MM.1S (cell line): ENCODE results near the gene PLAAT2.

Experiments used
- DNase-seq: peaks from one replicate; pipeline ENCODE4 v3.0.0-alpha.2; 2015
- H2AFZ ChIP-seq: fragments of 300-600 bp; sonication (generic); 2 replicates; pipeline ENCODE4 v1.6.0; 2016; ENCODE audit warnings: antibody characterized with exemption, low read length
- H3F3A ChIP-seq: fragments of 300-600 bp; sonication (generic); 2 replicates; pipeline ENCODE4 v1.6.1; 2016; ENCODE audit warnings: mild to moderate bottlenecking, antibody characterized with exemption, low read length, moderate library complexity, mixed read lengths; ENCODE audit not compliant: insufficient read depth
- H3K27ac ChIP-seq: fragments of 300-600 bp; sonication (generic); 2 replicates; pipeline ENCODE4 v1.5.1; 2016; ENCODE audit warnings: mild to moderate bottlenecking, low read length
- H3K27me3 ChIP-seq: fragments of 300-600 bp; sonication (generic); replicated peaks from 2 replicates; pipeline ENCODE4 v1.6.0; 2016; ENCODE audit warnings: low read length; ENCODE audit not compliant: insufficient read depth
- H3K36me3 ChIP-seq: fragments of 300-600 bp; sonication (generic); replicated peaks from 2 replicates; pipeline ENCODE4 v1.6.1; 2016; ENCODE audit warnings: mild to moderate bottlenecking, low read length, mixed read lengths; ENCODE audit not compliant: insufficient read depth
- H3K4me1 ChIP-seq: fragments of 300-600 bp; sonication (generic); 2 replicates; pipeline ENCODE4 v1.6.1; 2016; ENCODE audit warnings: low read length, mixed read lengths
- H3K4me2 ChIP-seq: fragments of 300-600 bp; sonication (generic); 2 replicates; pipeline ENCODE4 v1.6.0; 2016; ENCODE audit warnings: low read depth, low read length
- H3K4me3 ChIP-seq: fragments of 300-600 bp; sonication (generic); 2 replicates; pipeline ENCODE4 v1.5.1; 2016; ENCODE audit warnings: low read length, mixed read lengths
- H3K79me2 ChIP-seq: fragments of 300-600 bp; sonication (generic); 2 replicates; pipeline ENCODE4 v1.6.1; 2016; ENCODE audit warnings: mixed run types, low read length, mixed read lengths
- H3K9ac ChIP-seq: fragments of 300-600 bp; sonication (generic); 2 replicates; pipeline ENCODE4 v1.6.1; 2016; ENCODE audit warnings: low read length, mixed read lengths
- H3K9me2 ChIP-seq: fragments of 300-600 bp; sonication (generic); replicated peaks from 2 replicates; pipeline ENCODE4 v1.6.1; 2016; ENCODE audit warnings: mild to moderate bottlenecking, low read length, mixed read lengths; ENCODE audit not compliant: insufficient read depth
- H3K9me3 ChIP-seq: fragments of 300-600 bp; sonication (generic); replicated peaks from 2 replicates; pipeline ENCODE4 v1.6.1; 2016; ENCODE audit warnings: mild to moderate bottlenecking, low read length, mixed read lengths; ENCODE audit not compliant: insufficient read depth
- H4K20me1 ChIP-seq: fragments of 300-600 bp; sonication (generic); 2 replicates; pipeline ENCODE4 v1.6.1; 2016; ENCODE audit warnings: mild to moderate bottlenecking, low read length, moderate library complexity, mixed read lengths; ENCODE audit not compliant: insufficient read depth
- EZH2 ChIP-seq: fragments of 300-600 bp; sonication (generic); optimal IDR thresholded peaks from 2 replicates; pipeline ENCODE3; 2017; ENCODE audit warnings: low read depth, mild to moderate bottlenecking, antibody characterized with exemption, low read length, mixed read lengths
- EZH2phosphoT487 ChIP-seq: fragments of 300-600 bp; sonication (generic); IDR thresholded peaks from 2 replicates; pipeline ENCODE4 v1.6.1; 2018; ENCODE audit warnings: antibody characterized with exemption, low read length
- TF ChIP-seq, protein P1 (sequence below): fragments of 300-600 bp; sonication (generic); IDR thresholded peaks from 2 replicates; pipeline ENCODE4 v1.5.1; 2016; ENCODE audit warnings: antibody characterized with exemption, low read length, mixed read lengths

PLAAT2 gene

DNA sequence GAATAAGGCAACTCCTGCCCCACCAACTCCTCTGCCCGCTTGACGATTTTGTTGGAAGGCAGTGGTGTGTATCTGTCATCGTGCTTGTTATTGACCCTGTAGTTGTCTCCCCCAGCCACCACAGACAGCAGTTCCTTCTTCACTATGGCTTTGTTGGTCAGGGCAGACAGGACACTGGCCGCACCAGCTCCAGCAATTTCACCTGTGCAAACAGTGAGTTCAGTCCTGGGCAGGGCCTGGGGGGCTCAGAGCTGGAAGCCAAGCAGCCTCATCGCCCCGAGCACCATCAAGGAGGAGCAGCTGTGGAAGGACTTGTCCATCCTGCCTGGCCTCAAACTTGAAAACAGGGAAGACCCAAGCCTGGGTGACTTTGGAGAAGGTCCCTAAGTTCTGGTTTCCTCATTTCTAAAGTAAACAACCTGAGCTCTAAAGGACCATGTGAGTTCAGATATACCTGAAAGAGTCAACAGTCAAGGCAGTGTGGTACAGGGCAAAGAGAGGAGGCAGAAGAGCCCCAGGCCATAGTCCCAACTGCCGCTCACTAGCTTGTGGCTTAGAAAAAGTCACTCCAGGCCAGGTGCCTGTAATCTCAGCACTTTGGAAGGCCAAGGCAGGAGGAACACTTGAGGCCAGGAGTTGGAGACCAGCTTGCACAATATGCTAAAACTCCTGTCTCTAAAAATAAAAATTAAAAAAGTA lies 4.6 kb downstream of the PLAAT2 start:
- no peaks in the 10 kb centered on the region for H3K79me2 ChIP-seq
- no peak for TF ChIP-seq EZH2
- TF ChIP-seq, protein P1, sequence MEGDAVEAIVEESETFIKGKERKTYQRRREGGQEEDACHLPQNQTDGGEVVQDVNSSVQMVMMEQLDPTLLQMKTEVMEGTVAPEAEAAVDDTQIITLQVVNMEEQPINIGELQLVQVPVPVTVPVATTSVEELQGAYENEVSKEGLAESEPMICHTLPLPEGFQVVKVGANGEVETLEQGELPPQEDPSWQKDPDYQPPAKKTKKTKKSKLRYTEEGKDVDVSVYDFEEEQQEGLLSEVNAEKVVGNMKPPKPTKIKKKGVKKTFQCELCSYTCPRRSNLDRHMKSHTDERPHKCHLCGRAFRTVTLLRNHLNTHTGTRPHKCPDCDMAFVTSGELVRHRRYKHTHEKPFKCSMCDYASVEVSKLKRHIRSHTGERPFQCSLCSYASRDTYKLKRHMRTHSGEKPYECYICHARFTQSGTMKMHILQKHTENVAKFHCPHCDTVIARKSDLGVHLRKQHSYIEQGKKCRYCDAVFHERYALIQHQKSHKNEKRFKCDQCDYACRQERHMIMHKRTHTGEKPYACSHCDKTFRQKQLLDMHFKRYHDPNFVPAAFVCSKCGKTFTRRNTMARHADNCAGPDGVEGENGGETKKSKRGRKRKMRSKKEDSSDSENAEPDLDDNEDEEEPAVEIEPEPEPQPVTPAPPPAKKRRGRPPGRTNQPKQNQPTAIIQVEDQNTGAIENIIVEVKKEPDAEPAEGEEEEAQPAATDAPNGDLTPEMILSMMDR, result no peak
- no peaks in the 10 kb centered on the region for H4K20me1 ChIP-seq
- no peak for DNase-seq
- no peaks in the 10 kb centered on the region for H3K27me3 ChIP-seq
- H3K9me3 ChIP-seq, result no peaks in the 10 kb centered on the region
- H3K36me3 ChIP-seq, result no peaks in the 10 kb centered on the region
- H3K9me2 ChIP-seq, result no peaks in the 10 kb centered on the region
- H3K27ac ChIP-seq, result no peak overlapping the region
- no peak overlapping the region for H3K4me3 ChIP-seq
- no peak overlapping the region for H3K9ac ChIP-seq
- peaks cover 18% of the 10 kb centered on the region for H3K4me1 ChIP-seq
- no peak overlapping the region for H2AFZ ChIP-seq
- H3F3A ChIP-seq, result peaks cover 12% of the 10 kb centered on the region
- no peak overlapping the region for H3K4me2 ChIP-seq

DNA sequence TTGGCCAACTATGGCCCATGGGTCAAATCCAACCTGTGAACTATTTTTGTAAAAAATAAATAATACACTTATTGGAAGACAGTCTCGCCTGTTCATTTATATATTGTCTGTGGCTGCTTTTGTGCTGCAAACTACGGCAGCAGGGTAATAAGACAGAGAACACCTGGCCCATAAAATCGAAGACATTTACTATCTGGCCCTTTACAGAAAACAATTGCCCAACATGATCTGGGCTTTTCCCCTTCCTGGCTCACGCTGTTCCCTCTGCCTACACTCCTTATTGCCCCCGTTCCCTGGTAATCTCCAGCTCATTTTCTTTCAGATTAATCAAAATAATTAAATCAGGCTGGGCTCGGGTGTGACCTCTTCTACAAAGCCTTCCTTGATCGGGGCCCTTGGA lies 5.6 kb downstream of the PLAAT2 start:
- no peaks in the 10 kb centered on the region for H4K20me1 ChIP-seq
- H3K27ac ChIP-seq, result no peak overlapping the region
- no peak overlapping the region for H2AFZ ChIP-seq
- H3K4me2 ChIP-seq, result no peak overlapping the region
- H3K27me3 ChIP-seq, result no peaks in the 10 kb centered on the region
- H3K4me1 ChIP-seq, result peaks cover 10% of the 10 kb centered on the region
- no peaks in the 10 kb centered on the region for H3K79me2 ChIP-seq
- H3K9me2 ChIP-seq, result no peaks in the 10 kb centered on the region
- H3K9me3 ChIP-seq, result no peaks in the 10 kb centered on the region
- 0 out of 2 replicates have a peak, but pooled peaks cover 4% of the 10 kb centered on the region for H3F3A ChIP-seq
- TF ChIP-seq EZH2, result no peak
- TF ChIP-seq, protein P1, result no peak
- TF ChIP-seq EZH2phosphoT487, result no peak
- DNase-seq, result no peak
- no peak overlapping the region for H3K9ac ChIP-seq
- no peaks in the 10 kb centered on the region for H3K36me3 ChIP-seq
- H3K4me3 ChIP-seq, result no peak overlapping the region

DNA sequence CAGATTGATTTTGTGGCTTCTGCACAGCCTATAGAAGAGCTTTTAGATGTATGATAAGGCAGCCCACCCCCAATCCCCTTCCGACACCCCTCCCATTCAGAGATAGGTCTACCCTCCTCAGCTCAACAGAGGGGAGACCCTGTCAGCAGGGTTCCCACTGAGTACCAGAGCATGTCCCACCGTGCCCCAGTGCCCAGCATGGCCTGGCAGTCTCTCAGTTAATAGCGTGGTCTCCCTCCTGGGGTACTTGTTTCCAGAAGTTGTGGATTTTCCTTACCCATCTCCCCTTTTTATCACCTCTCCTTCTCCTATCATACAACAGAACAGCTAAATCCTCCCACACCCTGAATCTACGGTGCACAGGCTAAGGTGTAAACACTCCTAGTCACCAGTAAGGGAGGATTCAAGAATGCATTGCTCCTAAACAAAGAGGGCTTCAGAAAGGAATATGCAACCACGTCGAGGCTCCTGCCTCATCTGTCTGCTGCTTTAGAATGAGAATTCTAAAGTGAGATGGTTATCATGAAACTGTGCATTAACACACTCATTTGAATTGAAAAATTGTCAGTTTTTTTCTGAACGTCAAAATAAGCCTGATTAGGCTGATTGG lies 6.7 kb downstream of the PLAAT2 start:
- TF ChIP-seq, protein P1, result no peak
- no peak for TF ChIP-seq EZH2
- Histone ChIP-seq H3K36me3 (no peaks in the 10 kb centered on the region), H3K4me2 (no peak overlapping the region), H3K4me3 (no peak overlapping the region), H3K9me2 (no peaks in the 10 kb centered on the region), H2AFZ (no peak overlapping the region), H3K27me3 (no peaks in the 10 kb centered on the region), H3K79me2 (no peaks in the 10 kb centered on the region), H3K9ac (no peak overlapping the region), H3K27ac (no peak overlapping the region), H4K20me1 (no peaks in the 10 kb centered on the region), H3K4me1 (peaks cover 9% of the 10 kb centered on the region), H3K9me3 (no peaks in the 10 kb centered on the region), H3F3A (0 out of 2 replicates have a peak, but pooled peaks cover 4% of the 10 kb centered on the region)
- DNase-seq, result no peak
